Mucosa of rectum (tissue), 2 donors: Measurements from ENCODE around the gene MICAL2.

ENCODE experiments used
- H3K27ac ChIP-seq, 2 donors: one replicate each; pipeline ENCODE4 v1.7.0; 2013; ENCODE audit warnings: inconsistent platforms in 2 of 2, low read depth in 2 of 2, low read length in 2 of 2
- H3K27me3 ChIP-seq, 2 donors: one replicate each; pipeline ENCODE4 v1.7.0; 2013; ENCODE audit warnings: low read length in 2 of 2; ENCODE audit not compliant: control insufficient read depth in 2 of 2, insufficient read depth in 2 of 2
- H3K36me3 ChIP-seq, 2 donors: one replicate each; pipeline ENCODE4 v1.7.0; 2013; ENCODE audit warnings: low read length in 2 of 2; ENCODE audit not compliant: control insufficient read depth in 2 of 2, insufficient read depth in 2 of 2
- H3K4me1 ChIP-seq, 2 donors: one replicate each; pipeline ENCODE4 v1.7.0; 2013; ENCODE audit warnings: low read length in 2 of 2, mild to moderate bottlenecking in 1 of 2; ENCODE audit not compliant: control insufficient read depth in 2 of 2, insufficient read depth in 2 of 2
- H3K4me3 ChIP-seq, 2 donors: one replicate each; pipeline ENCODE4 v1.7.0; 2013; ENCODE audit warnings: low read length in 2 of 2
- H3K9ac ChIP-seq, 2 donors: one replicate each; pipeline ENCODE4 v1.7.0; 2013; ENCODE audit warnings: low read length in 2 of 2, low read depth in 1 of 2, mild to moderate bottlenecking in 1 of 2
- H3K9me3 ChIP-seq, 2 donors: one replicate each; pipeline ENCODE4 v1.7.0; 2013; ENCODE audit warnings: low read length in 2 of 2; ENCODE audit not compliant: control insufficient read depth in 2 of 2
- donor health status: healthy.
- donor health status: Normal muscosa, but diverticular disease.

The MICAL2 gene

GRCh38 chr11:12133547-12134235 is 23.3 kb downstream of the MICAL2 start:
- Histone ChIP-seq H3K9ac (peak overlapping the region in 1 of 2 donors; percentile 47), H3K36me3 (peaks cover 5 to 6% of the 10 kb centered on the region in 2 donors), H3K4me1 (peaks cover 62 to 83% of the 10 kb centered on the region in 2 donors), H3K27me3 (no peaks in the 10 kb centered on the region), H3K27ac (peak overlapping the region; percentile 1 to 68), H3K4me3 (no peak overlapping the region), H3K9me3 (no peaks in the 10 kb centered on the region)

GRCh38 chr11:12134236-12134585 is 23.8 kb downstream of the MICAL2 start:
- Histone ChIP-seq H3K9ac (peak overlapping the region; percentile 19 to 47), H3K4me3 (no peak overlapping the region), H3K27me3 (no peaks in the 10 kb centered on the region), H3K27ac (peak overlapping the region; percentile 1 to 68), H3K9me3 (no peaks in the 10 kb centered on the region), H3K4me1 (peaks cover 62 to 85% of the 10 kb centered on the region in 2 donors), H3K36me3 (peaks cover 4 to 7% of the 10 kb centered on the region in 2 donors)

GRCh38 chr11:12135185-12135584 is 24.8 kb downstream of the MICAL2 start:
- Histone ChIP-seq H3K4me3 (no peak overlapping the region), H3K27ac (no peak overlapping the region), H3K4me1 (peaks cover 57 to 86% of the 10 kb centered on the region in 2 donors), H3K9ac (no peak overlapping the region), H3K9me3 (no peaks in the 10 kb centered on the region), H3K27me3 (no peaks in the 10 kb centered on the region), H3K36me3 (peaks cover 7% of the 10 kb centered on the region in 2 donors)

GRCh38 chr11:12137005-12137690 is 26.8 kb downstream of the MICAL2 start:
- H3K27me3 ChIP-seq = no peaks in the 10 kb centered on the region
- peaks cover 60 to 88% of the 10 kb centered on the region in 2 donors for H3K4me1 ChIP-seq
- peak overlapping the region; percentile 85 to 91 for H3K27ac ChIP-seq
- H3K9ac ChIP-seq = peak overlapping the region; percentile 44 to 66
- no peak overlapping the region for H3K4me3 ChIP-seq
- H3K36me3 ChIP-seq = peaks cover 7% of the 10 kb centered on the region in 2 donors
- H3K9me3 ChIP-seq = no peaks in the 10 kb centered on the region

- peaks cover 69 to 94% of the 10 kb centered on the region in 2 donors for H3K4me1 ChIP-seq
- H3K9ac ChIP-seq = no peak overlapping the region
- H3K4me3 ChIP-seq = no peak overlapping the region
- peaks cover 7% of the 10 kb centered on the region in 2 donors for H3K36me3 ChIP-seq
- H3K27ac ChIP-seq = peak overlapping the region; percentile 85 to 91
- no peaks in the 10 kb centered on the region for H3K27me3 ChIP-seq
- H3K9me3 ChIP-seq = no peaks in the 10 kb centered on the region
These were observed 27.7 kb downstream of the MICAL2 start for GRCh38 chr11:12137938-12138731.

GRCh38 chr11:12139144-12139881 is 28.9 kb downstream of the MICAL2 start:
- Histone ChIP-seq H3K4me1 (peaks cover 72 to 97% of the 10 kb centered on the region in 2 donors), H3K27ac (peak overlapping the region; percentile 85 to 91), H3K4me3 (no peak overlapping the region), H3K9me3 (no peaks in the 10 kb centered on the region), H3K36me3 (peaks cover 7% of the 10 kb centered on the region in 2 donors), H3K9ac (peak overlapping the region in 1 of 2 donors; percentile 20), H3K27me3 (no peaks in the 10 kb centered on the region)

GRCh38 chr11:12140186-12140793 is 29.9 kb downstream of the MICAL2 start:
- Histone ChIP-seq H3K9ac (no peak overlapping the region), H3K36me3 (peaks cover 7% of the 10 kb centered on the region in 2 donors), H3K27me3 (no peaks in the 10 kb centered on the region), H3K9me3 (no peaks in the 10 kb centered on the region), H3K27ac (peak overlapping the region; percentile 85 to 91), H3K4me1 (peaks cover 79 to 97% of the 10 kb centered on the region in 2 donors), H3K4me3 (no peak overlapping the region)

- no peaks in the 10 kb centered on the region for H3K27me3 ChIP-seq
- H3K9ac ChIP-seq = no peak overlapping the region
- no peaks in the 10 kb centered on the region for H3K9me3 ChIP-seq
- peaks cover 7% of the 10 kb centered on the region in 2 donors for H3K36me3 ChIP-seq
- H3K27ac ChIP-seq = peak overlapping the region; percentile 85 to 91
- no peak overlapping the region for H3K4me3 ChIP-seq
- peaks cover 75 to 92% of the 10 kb centered on the region in 2 donors for H3K4me1 ChIP-seq
These were observed 30.9 kb downstream of the MICAL2 start for GRCh38 chr11:12141283-12141682.

GRCh38 chr11:12142176-12142575 is 31.8 kb downstream of the MICAL2 start:
- no peaks in the 10 kb centered on the region for H3K27me3 ChIP-seq
- H3K9ac ChIP-seq = peak overlapping the region in 1 of 2 donors; percentile 29
- no peak overlapping the region for H3K4me3 ChIP-seq
- H3K4me1 ChIP-seq = peaks cover 66 to 83% of the 10 kb centered on the region in 2 donors
- peaks cover 7% of the 10 kb centered on the region in 2 donors for H3K36me3 ChIP-seq
- no peaks in the 10 kb centered on the region for H3K9me3 ChIP-seq
- H3K27ac ChIP-seq = peak overlapping the region; percentile 85 to 91
